Stimulated activated CD8-positive, alpha-beta memory T cell treated with anti-CD3 and anti-CD28 coated beads, Interleukin-12 subunit alpha, Interleukin-12 subunit beta, amount 100 ng/mL, for 1 hour (primary cell): ENCODE data around the gene LRIG3.
"Not testable (repeated sequence)": the region's sequence is repeated elsewhere in the genome, so short reads cannot be mapped to it uniquely, and the experiment has no call there.

Experiments used
- DNase-seq: peaks from one replicate; pipeline ENCODE4 v3.0.0-alpha.2; 2020; ENCODE audit warnings: low read depth

The LRIG3 gene

GRCh38 chr12:58930770-58931324 lies 10.5 kb upstream of the LRIG3 start:
- no peak for DNase-seq

- no peak for DNase-seq
Observed at GRCh38 chr12:58927120-58927519, 6.8 kb upstream of the LRIG3 start.

- DNase-seq = no peak
Observed at GRCh38 chr12:58926586-58926985, 6.3 kb upstream of the LRIG3 start.

GRCh38 chr12:58925751-58926150 lies 5.4 kb upstream of the LRIG3 start:
- no peak for DNase-seq

GRCh38 chr12:58925111-58925611 lies 4.9 kb upstream of the LRIG3 start:
- no peak for DNase-seq

- no peak for DNase-seq
Observed at GRCh38 chr12:58924652-58925051, 4.3 kb upstream of the LRIG3 start.

GRCh38 chr12:58923781-58924180 lies 3.5 kb upstream of the LRIG3 start:
- DNase-seq = no peak

- no peak for DNase-seq
Observed at GRCh38 chr12:58922849-58923248, 2.5 kb upstream of the LRIG3 start.

- DNase-seq = no peak
Observed at GRCh38 chr12:58920961-58921861, 907 bp upstream of the LRIG3 start.

- no peak for DNase-seq
Observed at GRCh38 chr12:58919231-58920101, 838 bp downstream of the LRIG3 start.

GRCh38 chr12:58918469-58918844 lies 1.8 kb downstream of the LRIG3 start:
- DNase-seq = no peak

GRCh38 chr12:58917699-58918468 lies 2.4 kb downstream of the LRIG3 start:
- no peak for DNase-seq

GRCh38 chr12:58916921-58917511 lies 3.3 kb downstream of the LRIG3 start:
- no peak for DNase-seq

GRCh38 chr12:58916161-58916621 lies 4.1 kb downstream of the LRIG3 start:
- DNase-seq = no peak

GRCh38 chr12:58915634-58916033 lies 4.7 kb downstream of the LRIG3 start:
- no peak for DNase-seq

GRCh38 chr12:58915037-58915436 lies 5.3 kb downstream of the LRIG3 start:
- DNase-seq = no peak

GRCh38 chr12:58914457-58914856 lies 5.8 kb downstream of the LRIG3 start:
- no peak for DNase-seq

GRCh38 chr12:58907391-58907790 lies 12.9 kb downstream of the LRIG3 start:
- DNase-seq = no peak

GRCh38 chr12:58906917-58907316 lies 13.4 kb downstream of the LRIG3 start:
- no peak for DNase-seq

GRCh38 chr12:58905422-58905821 lies 14.9 kb downstream of the LRIG3 start:
- no peak for DNase-seq

- DNase-seq = not testable (repeated sequence)
Observed at GRCh38 chr12:58902726-58903125, 17.6 kb downstream of the LRIG3 start.
